GM10248 (cell line): ENCODE results near the gene THSD8.

Experiments used
- CTCF ChIA-PET: fragments of 300-600 bp; sonication (Branson Sonifier 250); formaldehyde crosslinking; extraction: SDS; loops from one replicate; lab custom pipeline; 2021; ENCODE audit warnings: antibody characterized with exemption; lab: Yijun Ruan, JAX
- POLR2A ChIA-PET: fragments of 350-650 bp; sonication (Branson Sonifier 250); formaldehyde crosslinking; extraction: SDS; loops from one replicate; lab custom pipeline; 2020; ENCODE audit warnings: antibody characterized with exemption; lab: Yijun Ruan, JAX
- DNase-seq: peaks from one replicate; pipeline ENCODE4 v3.0.0; 2012; ENCODE audit errors: extremely low spot score
- CTCF ChIP-seq: IDR thresholded peaks from 2 replicates; pipeline ENCODE4 v1.5.1; 2012; ENCODE audit warnings: mild to moderate bottlenecking, low read depth; ENCODE audit errors: extremely low read depth, missing control alignments, control extremely low read depth

Gene THSD8

GRCh38 chr19:12786141-12786870 lies 15.6 kb upstream of the THSD8 start:
- DNase-seq: no peak
- TF ChIP-seq CTCF: no peak
- ChIA-PET POLR2A (no interaction called here), CTCF (interaction anchor here (0.8 to 4.3 kb wide), 3 partner anchors 9 to 99 kb away, joined by 3 to 62 read pairs (median 15); no protein-coding TSS in a partner anchor)

DNA sequence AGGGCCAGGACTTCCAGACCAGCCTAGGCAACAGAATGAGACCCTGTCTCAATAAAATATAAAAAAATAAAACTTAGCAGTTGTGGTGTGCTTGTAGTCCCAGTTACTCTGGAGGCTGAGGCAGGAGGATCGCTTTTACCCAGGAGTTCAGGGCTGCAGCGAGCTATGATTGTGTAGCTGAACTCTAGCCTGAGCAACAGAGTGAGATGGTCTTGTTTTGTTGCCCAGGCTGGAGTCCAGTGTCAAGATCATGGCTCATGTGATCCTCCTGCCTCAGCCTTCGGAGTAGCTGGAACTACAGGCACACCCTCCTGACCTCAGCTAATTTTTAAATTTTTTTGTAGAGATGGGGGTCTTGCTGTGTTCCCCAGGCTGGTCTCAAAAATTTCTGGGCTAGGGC lies 14.9 kb upstream of the THSD8 start:
- TF ChIP-seq CTCF: no peak
- ChIA-PET CTCF (interaction anchor here (0.8 to 4.3 kb wide), 5 partner anchors 9 to 98 kb away, joined by 3 to 62 read pairs (median 4); no protein-coding TSS in a partner anchor), POLR2A (no interaction called here)
- no peak for DNase-seq

DNA sequence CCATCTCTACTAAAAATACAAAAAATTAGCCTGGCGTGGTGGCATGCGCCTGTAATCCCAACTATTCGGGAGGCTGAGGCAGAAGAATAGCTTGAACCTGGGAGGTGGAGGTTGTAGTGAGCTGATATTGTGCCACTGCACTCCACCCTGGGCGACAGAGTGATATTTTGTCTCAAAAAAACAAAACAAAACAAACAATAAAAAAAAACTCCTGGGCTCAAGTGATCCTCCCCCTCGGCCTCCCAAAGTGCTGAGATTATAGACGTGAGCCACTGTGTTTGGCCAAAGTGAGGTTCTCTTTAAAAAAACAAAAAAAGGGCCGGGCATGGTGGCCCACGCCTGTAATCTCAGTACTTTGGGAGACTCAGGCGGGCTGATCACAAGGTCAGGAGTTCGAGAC lies 14.4 kb upstream of the THSD8 start:
- CTCF ChIA-PET: interaction anchor here (1.0 to 4.3 kb wide), 5 partner anchors 9 to 61 kb away, joined by 3 to 62 read pairs (median 5); no protein-coding TSS in a partner anchor
- no peak for TF ChIP-seq CTCF

DNA sequence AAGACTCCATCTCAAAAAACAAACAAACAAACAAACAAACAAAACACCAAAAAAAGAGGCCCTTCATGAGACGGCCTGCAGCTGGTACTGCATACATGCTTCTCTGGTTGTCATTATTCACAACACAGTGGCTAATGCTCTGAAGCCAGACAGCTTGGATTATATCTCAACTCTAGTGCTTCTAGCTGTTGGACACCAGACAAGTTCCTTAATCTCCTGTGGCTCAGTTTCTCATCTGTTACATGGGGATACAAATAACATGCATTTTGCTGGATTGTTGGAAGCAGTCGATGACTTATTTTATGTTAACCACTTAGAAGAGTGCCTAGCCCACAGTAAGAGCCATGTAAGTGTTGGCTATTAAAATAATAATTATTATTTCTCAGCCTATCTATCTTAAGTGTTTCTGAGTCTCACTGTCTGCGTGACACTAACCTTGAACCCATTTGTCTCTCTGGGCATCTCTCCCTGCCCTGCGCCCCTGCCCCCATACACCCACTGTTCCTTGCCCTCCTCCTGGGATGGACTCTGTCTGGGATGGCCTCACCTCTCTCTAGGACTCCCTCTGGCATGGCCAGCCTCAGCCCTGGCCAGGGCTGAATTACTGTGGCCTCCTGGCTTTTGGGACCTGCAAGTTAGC lies 13.7 kb upstream of the THSD8 start:
- no peak for TF ChIP-seq CTCF
- ChIA-PET CTCF (interaction anchor here (1.0 to 4.3 kb wide), 7 partner anchors 8 to 60 kb away, joined by 3 to 62 read pairs (median 6); no protein-coding TSS in a partner anchor), POLR2A (interaction anchor here (0.6 to 1.6 kb wide), 3 partner anchors 10 to 17 kb away, joined by 4 to 9 read pairs (median 4); no protein-coding TSS in a partner anchor)
- no peak for DNase-seq

More for the DNA sequence above, 14.4 kb upstream of the THSD8 start:
- POLR2A ChIA-PET: no interaction called here
- DNase-seq: no peak

- ChIA-PET CTCF (interaction anchor here (1.2 to 4.3 kb wide), 5 partner anchors 11 to 59 kb away, joined by 4 to 62 read pairs (median 6); no protein-coding TSS in a partner anchor), POLR2A (interaction anchor here (0.6 to 1.6 kb wide), 3 partner anchors 10 to 16 kb away, joined by 4 to 9 read pairs (median 4); no protein-coding TSS in a partner anchor)
- peak; percentile 78 for DNase-seq
- peak; percentile 27 for TF ChIP-seq CTCF
Measured at GRCh38 chr19:12788682-12789097, 13.2 kb upstream of the THSD8 start.
